Fibroblast of skin of scalp (primary cell): ENCODE measurements around the gene TMEM214.

Experiments
- DNase-seq: peaks from one replicate; pipeline ENCODE4 v3.0.0-alpha.2; 2013

TMEM214 gene

GRCh38 chr2:27041752-27042151, 9.0 kb downstream of the TMEM214 start:
- peak; percentile 45 for DNase-seq

GRCh38 chr2:27042159-27042661, 9.4 kb downstream of the TMEM214 start:
- DNase-seq = no peak

GRCh38 chr2:27042985-27043634, 10.3 kb downstream of the TMEM214 start:
- DNase-seq = no peak

- no peak for DNase-seq
These were observed 16.9 kb downstream of the TMEM214 start for GRCh38 chr2:27049422-27050280.

GRCh38 chr2:27050281-27050995, 17.7 kb downstream of the TMEM214 start:
- peak; percentile 97 for DNase-seq

- DNase-seq = peak; percentile 93
These were observed 18.5 kb downstream of the TMEM214 start, which contains the start of gene AGBL5 for GRCh38 chr2:27050996-27051901. TSS of gene AGBL5 (plus strand) at chr2:27051668. CDS start at chr2:27052959, 1,291 bp downstream.

GRCh38 chr2:27051902-27052645, 19.3 kb downstream of the TMEM214 start:
- DNase-seq = no peak

GRCh38 chr2:27053321-27053720, 20.6 kb downstream of the TMEM214 start:
- no peak for DNase-seq

GRCh38 chr2:27053776-27054175, 21.0 kb downstream of the TMEM214 start:
- DNase-seq = no peak

GRCh38 chr2:27054721-27055120, 22.0 kb downstream of the TMEM214 start:
- no peak for DNase-seq

GRCh38 chr2:27057184-27057583, 24.4 kb downstream of the TMEM214 start:
- DNase-seq = no peak

- no peak for DNase-seq
These were observed 25.4 kb downstream of the TMEM214 start for GRCh38 chr2:27058210-27058609.

GRCh38 chr2:27059141-27059820, 26.5 kb downstream of the TMEM214 start:
- DNase-seq = no peak

- DNase-seq = no peak
These were observed 27.6 kb downstream of the TMEM214 start for GRCh38 chr2:27060323-27060722.

GRCh38 chr2:27065128-27065527, 32.4 kb downstream of the TMEM214 start:
- DNase-seq = no peak

GRCh38 chr2:27067385-27067784, 34.6 kb downstream of the TMEM214 start:
- no peak for DNase-seq

GRCh38 chr2:27069436-27069835, 36.7 kb downstream of the TMEM214 start:
- no peak for DNase-seq

GRCh38 chr2:27069961-27070618, 37.3 kb downstream of the TMEM214 start:
- DNase-seq = no peak

- no peak for DNase-seq
These were observed 38.0 kb downstream of the TMEM214 start for GRCh38 chr2:27070653-27071276.
